ENCODE data around the gene LCOR. TPM values are rescaled to one million over a fixed set of nuclear protein-coding genes. Genes with fewer than 3 reads are reported as not detected.

Gene LCOR
- total and polyA plus RNA-seq, 2 of the 4 experiments (the other 2 are of a cell fraction), result 3.7 to 36.9 TPM

DNA sequence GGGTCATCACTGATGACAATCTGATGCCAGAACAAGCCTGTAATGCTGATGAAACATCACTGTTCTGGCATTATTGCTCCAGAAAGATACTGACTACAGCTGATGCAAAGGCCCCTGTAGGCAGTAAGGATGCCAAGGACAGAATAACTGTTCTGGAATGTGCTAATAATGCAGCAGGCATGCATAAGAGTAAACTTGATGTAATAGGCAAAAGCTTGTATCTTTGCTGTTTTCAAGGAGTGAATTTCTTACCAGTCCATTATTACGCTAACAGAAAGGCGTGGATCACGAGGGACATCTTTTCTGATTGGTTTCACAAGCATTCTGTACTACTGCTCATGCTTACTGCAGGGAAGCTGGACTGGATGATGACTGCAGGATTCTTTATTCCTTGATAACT lies 18.7 kb downstream of the LCOR start:
- Histone ChIP-seq H4K5ac (ENCODE audit: low read depth, low read length) (no peak overlapping the region), H3K27ac (ENCODE audit: insufficient read depth, low read length) (no peak overlapping the region), H3K27me3 (ENCODE audit: control insufficient read depth, insufficient read depth, low read length) (no peaks in the 10 kb centered on the region), H3K9me1 (ENCODE audit: insufficient read depth, low read length) (peaks cover 18% of the 10 kb centered on the region), H3K79me1 (ENCODE audit: low read depth in 1 of 2, low read length in 2 of 2) (peaks cover 24 to 69% of the 10 kb centered on the region in 2 experiments), H2BK15ac (ENCODE audit: low read depth, low read length) (no peak overlapping the region), H3K4me2 (ENCODE audit: low read depth, low read length) (peak overlapping the region; percentile 41; the same call in 1 of the 2 replicates), H3K9ac (ENCODE audit: low read depth, low read length) (no peak overlapping the region), H2AFZ (replicated peaks; ENCODE audit: low read length, poor library complexity) (no peak overlapping the region), H4K91ac (ENCODE audit: insufficient read depth, low read depth, low read length) (peak overlapping the region; percentile 34; the same call in 1 of the 2 replicates), H2BK20ac (ENCODE audit: low read depth, low read length) (no peak overlapping the region), H2BK5ac (ENCODE audit: low read depth, low read length, poor library complexity, severe bottlenecking) (peak overlapping the region; percentile 93), H3K23ac (ENCODE audit: low read depth, low read length) (peak overlapping the region; percentile 79), H4K20me1 (ENCODE audit: insufficient read depth, low read length) (peaks cover 73% of the 10 kb centered on the region), H3K4me3 (ENCODE audit: insufficient read depth, low read depth, low read length) (no peak overlapping the region), H3K9me3 (ENCODE audit: control insufficient read depth, insufficient read depth, low read length) (no peaks in the 10 kb centered on the region), H2AK9ac (replicated peaks; ENCODE audit: low read depth, low read length, poor library complexity) (no peak overlapping the region), H2AK5ac (ENCODE audit: low read depth, low read length) (no peak overlapping the region), H3K18ac (ENCODE audit: low read depth, low read length) (no peak overlapping the region), H4K8ac (ENCODE audit: low read depth in 2 of 2, low read length in 2 of 2) (no peak overlapping the region), H3K4me1 (ENCODE audit: control insufficient read depth, insufficient read depth, low read length) (peaks cover 10% of the 10 kb centered on the region), H3K4ac (ENCODE audit: low read depth, low read length) (no peak overlapping the region), H2BK120ac (ENCODE audit: low read depth, low read length) (peak overlapping the region; percentile 71), H3K36me3 (ENCODE audit: control insufficient read depth, insufficient read depth, low read length) (no peaks in the 10 kb centered on the region), H3K14ac (replicated peaks; ENCODE audit: low read depth, low read length) (no peak overlapping the region), H3K56ac (ENCODE audit: extremely low read depth, insufficient read depth, low read length) (peak overlapping the region; percentile 18; the same call in 1 of the 2 replicates)
- dilution Hi-C loops (cut with HindIII; ENCODE audit: low sequenced_read_pairs, unreplicated experiment) (no loop called here), intact Hi-C loops (cut with micrococcal nuclease) (loop anchor here (5.0 kb wide), 2 partner anchors 46 to 111 kb away; no protein-coding TSS in a partner anchor), in situ Hi-C loops (cut with MboI; ENCODE audit: low sequenced_read_pairs) (no loop called here)
- ChIA-PET POLR2A (ENCODE audit: unreplicated experiment) (no interaction called here), CTCF (interaction anchor here (0.6 kb wide), 1 partner anchor 211 kb away, joined by 3 read pairs; no protein-coding TSS in a partner anchor)
- ATAC-seq (ENCODE audit: low read depth) (peak; percentile 92), DNase-seq (peak; percentile 98)
- no CpG with 5 or more reads among the region's 3 CpGs for WGBS, 2 experiments (ENCODE audit: extremely low coverage in 2 of 2, insufficient read length in 1 of 2)
- BruUV-seq (replicated peaks), result no TSS peak
- peak; percentile 95 for TF ChIP-seq CEBPB (IDR thresholded peaks at IDR 0.05; ENCODE audit: low read depth, low read length)
- TF ChIP-seq CHD1 (IDR thresholded peaks at IDR 0.05; ENCODE audit: low read depth, low read length), result no peak; the same call in 1 of the 2 replicates
- TF ChIP-seq, protein P1, sequence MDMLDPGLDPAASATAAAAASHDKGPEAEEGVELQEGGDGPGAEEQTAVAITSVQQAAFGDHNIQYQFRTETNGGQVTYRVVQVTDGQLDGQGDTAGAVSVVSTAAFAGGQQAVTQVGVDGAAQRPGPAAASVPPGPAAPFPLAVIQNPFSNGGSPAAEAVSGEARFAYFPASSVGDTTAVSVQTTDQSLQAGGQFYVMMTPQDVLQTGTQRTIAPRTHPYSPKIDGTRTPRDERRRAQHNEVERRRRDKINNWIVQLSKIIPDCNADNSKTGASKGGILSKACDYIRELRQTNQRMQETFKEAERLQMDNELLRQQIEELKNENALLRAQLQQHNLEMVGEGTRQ (IDR thresholded peaks at IDR 0.05; ENCODE audit: low read depth, low read length), result peak; percentile 73
- peak; percentile 74 for TF ChIP-seq MAFK (IDR thresholded peaks at IDR 0.05; ENCODE audit: low read depth, low read length)
- peak; percentile 50 for TF ChIP-seq BHLHE40 (IDR thresholded peaks at IDR 0.05; ENCODE audit: low read depth, low read length)
- peak; percentile 68 for TF ChIP-seq RCOR1 (IDR thresholded peaks at IDR 0.05; ENCODE audit: insufficient replicate concordance, low read length)
- TF ChIP-seq, protein P2, sequence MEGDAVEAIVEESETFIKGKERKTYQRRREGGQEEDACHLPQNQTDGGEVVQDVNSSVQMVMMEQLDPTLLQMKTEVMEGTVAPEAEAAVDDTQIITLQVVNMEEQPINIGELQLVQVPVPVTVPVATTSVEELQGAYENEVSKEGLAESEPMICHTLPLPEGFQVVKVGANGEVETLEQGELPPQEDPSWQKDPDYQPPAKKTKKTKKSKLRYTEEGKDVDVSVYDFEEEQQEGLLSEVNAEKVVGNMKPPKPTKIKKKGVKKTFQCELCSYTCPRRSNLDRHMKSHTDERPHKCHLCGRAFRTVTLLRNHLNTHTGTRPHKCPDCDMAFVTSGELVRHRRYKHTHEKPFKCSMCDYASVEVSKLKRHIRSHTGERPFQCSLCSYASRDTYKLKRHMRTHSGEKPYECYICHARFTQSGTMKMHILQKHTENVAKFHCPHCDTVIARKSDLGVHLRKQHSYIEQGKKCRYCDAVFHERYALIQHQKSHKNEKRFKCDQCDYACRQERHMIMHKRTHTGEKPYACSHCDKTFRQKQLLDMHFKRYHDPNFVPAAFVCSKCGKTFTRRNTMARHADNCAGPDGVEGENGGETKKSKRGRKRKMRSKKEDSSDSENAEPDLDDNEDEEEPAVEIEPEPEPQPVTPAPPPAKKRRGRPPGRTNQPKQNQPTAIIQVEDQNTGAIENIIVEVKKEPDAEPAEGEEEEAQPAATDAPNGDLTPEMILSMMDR (conservative IDR thresholded peaks at IDR 0.05; ENCODE audit: low read depth, low read length), result no peak
- peak; percentile 73 for TF ChIP-seq RFX5 (IDR thresholded peaks at IDR 0.05; ENCODE audit: low read depth, low read length)
- TF ChIP-seq RAD21 (IDR thresholded peaks at IDR 0.05; ENCODE audit: low read length), result no peak
- TF ChIP-seq, protein P3, sequence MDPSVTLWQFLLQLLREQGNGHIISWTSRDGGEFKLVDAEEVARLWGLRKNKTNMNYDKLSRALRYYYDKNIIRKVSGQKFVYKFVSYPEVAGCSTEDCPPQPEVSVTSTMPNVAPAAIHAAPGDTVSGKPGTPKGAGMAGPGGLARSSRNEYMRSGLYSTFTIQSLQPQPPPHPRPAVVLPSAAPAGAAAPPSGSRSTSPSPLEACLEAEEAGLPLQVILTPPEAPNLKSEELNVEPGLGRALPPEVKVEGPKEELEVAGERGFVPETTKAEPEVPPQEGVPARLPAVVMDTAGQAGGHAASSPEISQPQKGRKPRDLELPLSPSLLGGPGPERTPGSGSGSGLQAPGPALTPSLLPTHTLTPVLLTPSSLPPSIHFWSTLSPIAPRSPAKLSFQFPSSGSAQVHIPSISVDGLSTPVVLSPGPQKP (IDR thresholded peaks at IDR 0.05; ENCODE audit: borderline replicate concordance, low read depth, low read length), result no peak
- peak; percentile 78 for TF ChIP-seq FOS (IDR thresholded peaks at IDR 0.05; ENCODE audit: low read depth, low read length)
- no peak for TF ChIP-seq NFE2L2 (IDR thresholded peaks at IDR 0.05; ENCODE audit: low read depth, low read length)
- 0 out of 2 replicates have a peak, but pooled peaks have one; percentile 34 for TF ChIP-seq MAZ (IDR thresholded peaks at IDR 0.05; ENCODE audit: borderline replicate concordance, low read depth, low read length)
- no peak for TF ChIP-seq MXI1 (IDR thresholded peaks at IDR 0.05; ENCODE audit: borderline replicate concordance, low read depth, low read length)
- TF ChIP-seq SMC3 (IDR thresholded peaks at IDR 0.05; ENCODE audit: low read depth, low read length), result no peak
- TF ChIP-seq POLR2A (IDR thresholded peaks at IDR 0.05; ENCODE audit: low read depth, low read length), result no peak

Data from IMR-90 (cell line).